MM.1S (cell line): Measurements from ENCODE around the gene SLC16A12.

Experiments used
- DNase-seq: peaks from one replicate; pipeline ENCODE4 v3.0.0-alpha.2; 2015
- H2AFZ ChIP-seq: fragments of 300-600 bp; sonication (generic); 2 replicates; pipeline ENCODE4 v1.6.0; 2016; ENCODE audit warnings: antibody characterized with exemption, low read length
- H3F3A ChIP-seq: fragments of 300-600 bp; sonication (generic); 2 replicates; pipeline ENCODE4 v1.6.1; 2016; ENCODE audit warnings: mild to moderate bottlenecking, antibody characterized with exemption, low read length, moderate library complexity, mixed read lengths; ENCODE audit not compliant: insufficient read depth
- H3K27ac ChIP-seq: fragments of 300-600 bp; sonication (generic); 2 replicates; pipeline ENCODE4 v1.5.1; 2016; ENCODE audit warnings: mild to moderate bottlenecking, low read length
- H3K27me3 ChIP-seq: fragments of 300-600 bp; sonication (generic); replicated peaks from 2 replicates; pipeline ENCODE4 v1.6.0; 2016; ENCODE audit warnings: low read length; ENCODE audit not compliant: insufficient read depth
- H3K36me3 ChIP-seq: fragments of 300-600 bp; sonication (generic); replicated peaks from 2 replicates; pipeline ENCODE4 v1.6.1; 2016; ENCODE audit warnings: mild to moderate bottlenecking, low read length, mixed read lengths; ENCODE audit not compliant: insufficient read depth
- H3K4me1 ChIP-seq: fragments of 300-600 bp; sonication (generic); 2 replicates; pipeline ENCODE4 v1.6.1; 2016; ENCODE audit warnings: low read length, mixed read lengths
- H3K4me2 ChIP-seq: fragments of 300-600 bp; sonication (generic); 2 replicates; pipeline ENCODE4 v1.6.0; 2016; ENCODE audit warnings: low read depth, low read length
- H3K4me3 ChIP-seq: fragments of 300-600 bp; sonication (generic); 2 replicates; pipeline ENCODE4 v1.5.1; 2016; ENCODE audit warnings: low read length, mixed read lengths
- H3K79me2 ChIP-seq: fragments of 300-600 bp; sonication (generic); 2 replicates; pipeline ENCODE4 v1.6.1; 2016; ENCODE audit warnings: mixed run types, low read length, mixed read lengths
- H3K9ac ChIP-seq: fragments of 300-600 bp; sonication (generic); 2 replicates; pipeline ENCODE4 v1.6.1; 2016; ENCODE audit warnings: low read length, mixed read lengths
- H3K9me2 ChIP-seq: fragments of 300-600 bp; sonication (generic); replicated peaks from 2 replicates; pipeline ENCODE4 v1.6.1; 2016; ENCODE audit warnings: mild to moderate bottlenecking, low read length, mixed read lengths; ENCODE audit not compliant: insufficient read depth
- H3K9me3 ChIP-seq: fragments of 300-600 bp; sonication (generic); replicated peaks from 2 replicates; pipeline ENCODE4 v1.6.1; 2016; ENCODE audit warnings: mild to moderate bottlenecking, low read length, mixed read lengths; ENCODE audit not compliant: insufficient read depth
- H4K20me1 ChIP-seq: fragments of 300-600 bp; sonication (generic); 2 replicates; pipeline ENCODE4 v1.6.1; 2016; ENCODE audit warnings: mild to moderate bottlenecking, low read length, moderate library complexity, mixed read lengths; ENCODE audit not compliant: insufficient read depth
- CTCF ChIP-seq: fragments of 300-600 bp; sonication (generic); IDR thresholded peaks from 2 replicates; pipeline ENCODE4 v1.5.1; 2016; ENCODE audit warnings: antibody characterized with exemption, low read length, mixed read lengths
- EZH2 ChIP-seq: fragments of 300-600 bp; sonication (generic); optimal IDR thresholded peaks from 2 replicates; pipeline ENCODE3; 2017; ENCODE audit warnings: low read depth, mild to moderate bottlenecking, antibody characterized with exemption, low read length, mixed read lengths
- EZH2phosphoT487 ChIP-seq: fragments of 300-600 bp; sonication (generic); IDR thresholded peaks from 2 replicates; pipeline ENCODE4 v1.6.1; 2018; ENCODE audit warnings: antibody characterized with exemption, low read length

The SLC16A12 gene

GRCh38 chr10:89468191-89468965 lies 67.0 kb downstream of the SLC16A12 start:
- H3K27ac ChIP-seq, result no peak overlapping the region
- no peak overlapping the region for H2AFZ ChIP-seq
- H3K4me1 ChIP-seq, result no peaks in the 10 kb centered on the region; the same call in 1 of the 2 replicates
- no peaks in the 10 kb centered on the region for H3K27me3 ChIP-seq
- TF ChIP-seq CTCF (no peak), EZH2 (no peak), EZH2phosphoT487 (no peak)
- no peaks in the 10 kb centered on the region for H4K20me1 ChIP-seq
- no peaks in the 10 kb centered on the region for H3F3A ChIP-seq
- DNase-seq, result no peak
- no peaks in the 10 kb centered on the region for H3K9me3 ChIP-seq
- H3K4me2 ChIP-seq, result no peak overlapping the region
- H3K9me2 ChIP-seq, result no peaks in the 10 kb centered on the region
- H3K36me3 ChIP-seq, result no peaks in the 10 kb centered on the region
- no peak overlapping the region for H3K9ac ChIP-seq
- no peaks in the 10 kb centered on the region for H3K79me2 ChIP-seq
- H3K4me3 ChIP-seq, result no peak overlapping the region

- Histone ChIP-seq H3K27me3 (no peaks in the 10 kb centered on the region), H3K27ac (no peak overlapping the region), H2AFZ (no peak overlapping the region), H3K9me2 (no peaks in the 10 kb centered on the region), H3K4me1 (no peaks in the 10 kb centered on the region; the same call in 1 of the 2 replicates), H4K20me1 (no peaks in the 10 kb centered on the region), H3K9me3 (no peaks in the 10 kb centered on the region), H3K36me3 (no peaks in the 10 kb centered on the region), H3K79me2 (no peaks in the 10 kb centered on the region), H3F3A (no peaks in the 10 kb centered on the region), H3K4me3 (no peak overlapping the region), H3K9ac (no peak overlapping the region), H3K4me2 (no peak overlapping the region)
- no peak for DNase-seq
- TF ChIP-seq CTCF, result peak; percentile 29; the same call in 1 of the 2 replicates
- no peak for TF ChIP-seq EZH2phosphoT487
- no peak for TF ChIP-seq EZH2
Measured at GRCh38 chr10:89466599-89467035, 68.8 kb downstream of the SLC16A12 start.

GRCh38 chr10:89465196-89465595 lies 70.2 kb downstream of the SLC16A12 start:
- Histone ChIP-seq H3K4me2 (no peak overlapping the region), H3K36me3 (no peaks in the 10 kb centered on the region), H3K9me3 (no peaks in the 10 kb centered on the region), H3K27ac (no peak overlapping the region), H3K27me3 (no peaks in the 10 kb centered on the region), H3K4me3 (no peak overlapping the region), H3K79me2 (no peaks in the 10 kb centered on the region), H2AFZ (no peak overlapping the region), H3K9ac (no peak overlapping the region), H4K20me1 (no peaks in the 10 kb centered on the region), H3K4me1 (no peaks in the 10 kb centered on the region), H3K9me2 (no peaks in the 10 kb centered on the region), H3F3A (no peaks in the 10 kb centered on the region)
- no peak for DNase-seq
- no peak for TF ChIP-seq EZH2phosphoT487
- no peak for TF ChIP-seq CTCF
- TF ChIP-seq EZH2, result no peak
